HCT116 (cell line): ENCODE results near the gene PDCL2. TPM values are rescaled to one million over a fixed set of nuclear protein-coding genes. Genes with fewer than 3 reads are reported as not detected.

Experiments used
- ATAC-seq: fragments of 200-7000 bp; cut with Tn5 transposase; 2 replicates; pipeline ENCODE4 v1.9.1; 2020; ENCODE audit warnings: mild to moderate bottlenecking, moderate library complexity
- BruUV-seq: library from RNA; stranded (reverse); fragments of 400-500 nt; replicated peaks from 2 replicates; lab custom pipeline; 2021; lab: Mats Ljungman, UMichigan
- CTCF ChIA-PET: fragments of 300-600 bp; sonication (Branson Sonifier 250); formaldehyde crosslinking; loops from one replicate; lab custom pipeline; 2021; ENCODE audit warnings: antibody characterized with exemption; lab: Charles Lee
- POLR2A ChIA-PET: fragments of 300-600, 350-600 bp; sonication (Branson Sonifier 250); formaldehyde crosslinking; loops from one replicate; lab custom pipeline; 2021; ENCODE audit warnings: antibody characterized with exemption; lab: Charles Lee
- RAD21 ChIA-PET, 2 experiments: fragments of 300-600 bp; sonication (Branson Sonifier 250); formaldehyde crosslinking; loops; one replicate each; lab custom pipeline; 2023; ENCODE audit warnings: low total read pairs in 2 of 2; ENCODE audit not compliant: uncharacterized antibody in 2 of 2, unreplicated experiment in 2 of 2, low non-redundant PET in 1 of 2; lab: Charles Lee
- DNase-seq: peaks from one replicate; pipeline ENCODE4 v3.0.0-alpha.2; 2010; ENCODE audit warnings: low read depth, low spot score
- H2AFZ ChIP-seq: fragments of 200-600 bp; shearing (Covaris generic), sonication (generic); 2 replicates; pipeline ENCODE4 v1.6.1; 2017; ENCODE audit warnings: low read depth, mixed run types, mixed read lengths, antibody characterized with exemption, low read length; ENCODE audit not compliant: poor library complexity, severe bottlenecking
- H3K27ac ChIP-seq: 2 replicates; pipeline ENCODE4 v1.5.1; 2012; ENCODE audit warnings: low read depth, low read length
- H3K27me3 ChIP-seq: fragments of 200-600 bp; sonication (generic); 2 replicates; pipeline ENCODE4 v1.6.1; 2016; ENCODE audit warnings: mixed run types, low read length, mixed read lengths; ENCODE audit not compliant: insufficient read depth
- H3K36me3 ChIP-seq, 2 experiments: fragments of 200-500 bp in 1 of 2; fragments of 200-600 bp in 1 of 2; sonication (Bioruptor generic) in 1 of 2; sonication (generic) in 1 of 2; 2 replicates each; pipeline versions ENCODE4 v1.5.1 to v1.6.1; 2014 to 2016; ENCODE audit warnings: low read length in 2 of 2, inconsistent platforms in 1 of 2, mixed read lengths in 1 of 2, mixed run types in 1 of 2; ENCODE audit not compliant: insufficient read depth in 2 of 2, control insufficient read depth in 1 of 2
- H3K4me1 ChIP-seq, 2 experiments: fragments of 200-600 bp in 1 of 2; sonication (generic) in 1 of 2; 2 replicates each; pipeline versions ENCODE4 v1.5.1 to v1.6.1; 2012 to 2017; ENCODE audit warnings: low read length in 2 of 2, inconsistent platforms in 1 of 2, mild to moderate bottlenecking in 1 of 2, mixed read lengths in 1 of 2, mixed run types in 1 of 2, moderate library complexity in 1 of 2; ENCODE audit not compliant: insufficient read depth in 2 of 2, control insufficient read depth in 1 of 2
- H3K4me2 ChIP-seq: fragments of 200-600 bp; sonication (generic); 2 replicates; pipeline ENCODE4 v1.6.1; 2017; ENCODE audit warnings: mixed run types, low read length, mixed read lengths
- H3K4me3 ChIP-seq, 2 experiments: fragments of 200-600 bp in 1 of 2; sonication (generic) in 1 of 2; replicated peaks in 1 of 2; 2 replicates each; pipeline ENCODE4 v1.5.1; 2011 to 2016; ENCODE audit warnings: low read length in 2 of 2, control low read depth in 1 of 2, low read depth in 1 of 2, mild to moderate bottlenecking in 1 of 2, mixed read lengths in 1 of 2, mixed run types in 1 of 2
- H3K79me2 ChIP-seq: fragments of 200-600 bp; sonication (generic); 2 replicates; pipeline ENCODE4 v1.6.1; 2017; ENCODE audit warnings: mild to moderate bottlenecking, mixed run types, low read length, moderate library complexity, mixed read lengths; ENCODE audit not compliant: insufficient read depth
- H3K9ac ChIP-seq: fragments of 200-600 bp; sonication (generic); 2 replicates; pipeline ENCODE4 v1.6.1; 2016; ENCODE audit warnings: low read length, mixed read lengths
- H3K9me2 ChIP-seq: fragments of 200-600 bp; sonication (generic), shearing (Covaris generic); 2 replicates; pipeline ENCODE4 v1.6.1; 2017; ENCODE audit warnings: mixed run types, mild to moderate bottlenecking, moderate library complexity; ENCODE audit not compliant: insufficient read depth
- H3K9me3 ChIP-seq, 2 experiments: fragments of 200-500 bp in 1 of 2; fragments of 200-600 bp in 1 of 2; sonication (Bioruptor generic) in 1 of 2; sonication (generic) in 1 of 2; 2 replicates each; pipeline ENCODE4 v1.6.1; 2014 to 2017; ENCODE audit warnings: low read length in 2 of 2, mixed read lengths in 2 of 2, inconsistent platforms in 1 of 2, low read depth in 1 of 2, mild to moderate bottlenecking in 1 of 2, mixed run types in 1 of 2, moderate library complexity in 1 of 2; ENCODE audit not compliant: control insufficient read depth in 1 of 2, insufficient read depth in 1 of 2
- H4K20me1 ChIP-seq: fragments of 200-600 bp; sonication (generic), shearing (Covaris generic); 2 replicates; pipeline ENCODE4 v1.6.1; 2017; ENCODE audit warnings: mixed run types, mild to moderate bottlenecking, moderate library complexity; ENCODE audit not compliant: insufficient read depth
- ATF3 ChIP-seq: IDR thresholded peaks from 2 replicates; pipeline ENCODE4 v1.6.1; 2012
- CBX3 ChIP-seq: IDR thresholded peaks from 2 replicates; pipeline ENCODE4 v1.6.1; 2012; ENCODE audit warnings: low read depth
- CEBPB ChIP-seq: IDR thresholded peaks from 2 replicates; pipeline ENCODE4 v1.6.1; 2012; ENCODE audit warnings: low read depth
- CTCF ChIP-seq, 3 experiments: fragments of 200-600 bp in 1 of 3; sonication (generic) in 1 of 3; IDR thresholded peaks in 2 of 3; conservative IDR thresholded peaks in 1 of 3; 2 replicates each; pipeline ENCODE4 v1.5.1; 2012 to 2017; ENCODE audit warnings: low read depth in 2 of 3, low read length in 2 of 3, antibody characterized with exemption in 1 of 3, borderline replicate concordance in 1 of 3, control low read depth in 1 of 3, mild to moderate bottlenecking in 1 of 3, mixed read lengths in 1 of 3, mixed run types in 1 of 3, moderate library complexity in 1 of 3; ENCODE audit not compliant: insufficient read depth in 1 of 3
- EGR1 ChIP-seq: IDR thresholded peaks from 2 replicates; pipeline ENCODE4 v1.6.1; 2012; ENCODE audit warnings: low read depth
- ELF1 ChIP-seq: IDR thresholded peaks from 2 replicates; pipeline ENCODE4 v1.6.1; 2012; ENCODE audit warnings: low read depth, borderline replicate concordance
- EZH2 ChIP-seq: fragments of 200-600 bp; sonication (generic); IDR thresholded peaks from 2 replicates; pipeline ENCODE4 v1.6.1; 2017; ENCODE audit warnings: antibody characterized with exemption, mixed run types
- EZH2phosphoT487 ChIP-seq: fragments of 200-600 bp; IDR thresholded peaks from 2 replicates; pipeline ENCODE4 v1.6.1; 2018; ENCODE audit warnings: antibody characterized with exemption, borderline replicate concordance
- FOSL1 ChIP-seq: IDR thresholded peaks from 2 replicates; pipeline ENCODE4 v1.6.1; 2012; ENCODE audit warnings: low read depth
- JUND ChIP-seq: IDR thresholded peaks from 2 replicates; pipeline ENCODE4 v1.6.1; 2012
- MAX ChIP-seq: IDR thresholded peaks from 2 replicates; pipeline ENCODE4 v1.6.1; 2012
- POLR2A ChIP-seq: IDR thresholded peaks from 2 replicates; pipeline ENCODE4 v1.7.0; 2011; ENCODE audit warnings: borderline replicate concordance; ENCODE audit not compliant: insufficient read depth, insufficient read length; ENCODE audit errors: extremely low read depth
- POLR2AphosphoS5 ChIP-seq: IDR thresholded peaks from 2 replicates; pipeline ENCODE4 v1.6.1; 2011; ENCODE audit warnings: mild to moderate bottlenecking, low read depth, low read length, moderate library complexity
- RAD21 ChIP-seq: IDR thresholded peaks from 2 replicates; pipeline ENCODE4 v1.6.1; 2012; ENCODE audit warnings: low read depth, mild to moderate bottlenecking
- REST ChIP-seq: IDR thresholded peaks from 2 replicates; pipeline ENCODE4 v1.6.1; 2012; ENCODE audit warnings: low read depth
- SIN3A ChIP-seq: IDR thresholded peaks from 2 replicates; pipeline ENCODE4 v1.6.1; 2012; ENCODE audit warnings: low read depth
- SP1 ChIP-seq: IDR thresholded peaks from 2 replicates; pipeline ENCODE4 v1.6.1; 2012; ENCODE audit warnings: low read depth
- SRF ChIP-seq: IDR thresholded peaks from 2 replicates; pipeline ENCODE4 v1.6.1; 2012; ENCODE audit warnings: low read depth
- TCF7L2 ChIP-seq: IDR thresholded peaks from 2 replicates; pipeline ENCODE4 v1.7.0; 2011; ENCODE audit warnings: borderline replicate concordance, inconsistent platforms; ENCODE audit not compliant: insufficient read depth, insufficient read length; ENCODE audit errors: extremely low read depth
- ZFX ChIP-seq: fragments of 450-650 bp; IDR thresholded peaks from 2 replicates; pipeline ENCODE4 v1.6.1; 2017
- intact Hi-C: fragments of 100-400 bp; cut with micrococcal nuclease; formaldehyde crosslinking; loops from 2 replicates; pipeline ENCODE4 v1.10.0; 2022
- total RNA-seq: library from RNA; stranded (reverse); gene quantifications from one replicate; pipeline ENCODE4 v1.2.1, GENCODE V29; 2021; ENCODE audit not compliant: unreplicated experiment

PDCL2 gene
- total RNA-seq, 1 experiment from 2014 or later = 0.47 TPM

GRCh38 chr4:55512922-55513571, 79.0 kb downstream of the PDCL2 start (continued):
- TF ChIP-seq MAX = no peak
- no peak for TF ChIP-seq CTCF (IDR thresholded peaks at IDR 0.05 in 2 of 3, conservative IDR thresholded peaks at IDR 0.05 in 1 of 3; ENCODE audit: borderline replicate concordance in 1 of 3, insufficient read depth in 1 of 3, low read depth in 2 of 3, low read length in 2 of 3)
- no peak for TF ChIP-seq ZFX
- no peak for TF ChIP-seq SIN3A
- no peak for TF ChIP-seq TCF7L2
- TF ChIP-seq EGR1 = no peak
- TF ChIP-seq CBX3 = no peak
- TF ChIP-seq RAD21 = no peak

GRCh38 chr4:55512077-55512476, 80.0 kb downstream of the PDCL2 start:
- no peak overlapping the region for H3K4me3 ChIP-seq
- BruUV-seq = no TSS peak
- H3K27me3 ChIP-seq = no peaks in the 10 kb centered on the region
- no peaks in the 10 kb centered on the region for H4K20me1 ChIP-seq
- ATAC-seq (no peak), DNase-seq (no peak)
- H3K79me2 ChIP-seq = peaks cover 58% of the 10 kb centered on the region
- POLR2A ChIA-PET = no interaction called here
- intact Hi-C loops = no loop called here
- no peak overlapping the region for H3K9ac ChIP-seq
- no peaks in the 10 kb centered on the region; a peak in 1 of 4 replicates for H3K36me3 ChIP-seq
- no peaks in the 10 kb centered on the region for H3K9me3 ChIP-seq
- H3K4me1 ChIP-seq = no peaks in the 10 kb centered on the region
- no peak overlapping the region for H3K4me2 ChIP-seq
- no peak overlapping the region for H2AFZ ChIP-seq
- no peaks in the 10 kb centered on the region for H3K9me2 ChIP-seq
- RAD21 ChIA-PET = no interaction called here
- H3K27ac ChIP-seq = no peak overlapping the region
- CTCF ChIA-PET = no interaction called here
- no peak for TF ChIP-seq CBX3
- no peak for TF ChIP-seq POLR2AphosphoS5
- TF ChIP-seq POLR2A = no peak
- no peak for TF ChIP-seq SRF
- TF ChIP-seq ELF1 = no peak
- TF ChIP-seq RAD21 = no peak
- no peak for TF ChIP-seq REST
- TF ChIP-seq CEBPB = no peak
- TF ChIP-seq EGR1 = no peak
- TF ChIP-seq FOSL1 = no peak
- TF ChIP-seq EZH2 = no peak
- no peak for TF ChIP-seq EZH2phosphoT487
- no peak for TF ChIP-seq SIN3A
- no peak for TF ChIP-seq JUND
- no peak for TF ChIP-seq TCF7L2
- no peak for TF ChIP-seq SP1
- TF ChIP-seq ATF3 = no peak
